Measurements from ENCODE around the gene ERMARD.

DNA sequence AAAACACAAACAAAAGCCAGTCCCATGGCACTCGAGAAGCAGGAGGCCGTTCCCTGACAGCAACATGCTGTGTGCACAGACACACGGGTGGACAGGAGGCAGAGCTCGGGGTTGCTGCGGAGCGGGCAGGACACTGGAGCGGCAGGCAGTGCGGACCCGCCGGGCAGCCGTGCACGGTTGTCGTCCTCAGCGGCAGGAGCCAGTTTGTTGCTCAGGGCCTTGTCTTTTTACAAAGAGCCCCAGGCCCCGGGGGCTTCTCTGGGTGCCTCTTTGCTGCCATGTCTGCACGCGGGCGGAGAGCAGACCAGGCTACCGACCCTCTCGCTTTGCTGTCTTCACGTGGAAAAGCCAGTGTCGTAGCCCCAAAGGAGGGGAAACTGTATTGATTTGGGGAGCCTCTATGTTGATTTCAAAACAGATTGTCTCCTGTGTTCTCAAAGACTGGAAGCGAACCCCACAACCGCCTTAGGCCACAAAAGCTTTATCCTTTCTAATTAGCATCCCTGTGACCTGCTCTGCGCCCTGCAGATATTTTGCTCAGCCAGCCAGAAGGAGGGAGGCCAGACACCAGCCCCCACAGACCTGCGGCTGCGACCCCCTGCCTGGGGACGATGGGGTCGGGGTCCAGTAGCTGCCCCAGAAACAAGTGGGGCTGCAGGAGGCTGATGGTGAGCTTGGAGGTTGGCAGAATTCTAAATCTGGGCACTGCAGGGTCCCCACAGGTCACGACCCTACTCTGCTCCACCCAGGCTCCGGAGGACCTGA lies 50.2 kb downstream of the ERMARD start:
- TF ChIP-seq, protein P1, sequence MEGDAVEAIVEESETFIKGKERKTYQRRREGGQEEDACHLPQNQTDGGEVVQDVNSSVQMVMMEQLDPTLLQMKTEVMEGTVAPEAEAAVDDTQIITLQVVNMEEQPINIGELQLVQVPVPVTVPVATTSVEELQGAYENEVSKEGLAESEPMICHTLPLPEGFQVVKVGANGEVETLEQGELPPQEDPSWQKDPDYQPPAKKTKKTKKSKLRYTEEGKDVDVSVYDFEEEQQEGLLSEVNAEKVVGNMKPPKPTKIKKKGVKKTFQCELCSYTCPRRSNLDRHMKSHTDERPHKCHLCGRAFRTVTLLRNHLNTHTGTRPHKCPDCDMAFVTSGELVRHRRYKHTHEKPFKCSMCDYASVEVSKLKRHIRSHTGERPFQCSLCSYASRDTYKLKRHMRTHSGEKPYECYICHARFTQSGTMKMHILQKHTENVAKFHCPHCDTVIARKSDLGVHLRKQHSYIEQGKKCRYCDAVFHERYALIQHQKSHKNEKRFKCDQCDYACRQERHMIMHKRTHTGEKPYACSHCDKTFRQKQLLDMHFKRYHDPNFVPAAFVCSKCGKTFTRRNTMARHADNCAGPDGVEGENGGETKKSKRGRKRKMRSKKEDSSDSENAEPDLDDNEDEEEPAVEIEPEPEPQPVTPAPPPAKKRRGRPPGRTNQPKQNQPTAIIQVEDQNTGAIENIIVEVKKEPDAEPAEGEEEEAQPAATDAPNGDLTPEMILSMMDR (IDR thresholded peaks at IDR 0.05; ENCODE audit: low read depth, low read length): no peak
- no peak for TF ChIP-seq MYC (IDR thresholded peaks at IDR 0.05; ENCODE audit: low read depth, low read length)

All from NB4 (cell line).